ENCODE measurements around the gene MEGF6.

Gene MEGF6

GRCh38 chr1:3475839-3476573, 135.3 kb downstream of the MEGF6 start:
- no peak for DNase-seq (ENCODE audit: low spot score)
- in situ Hi-C loops (cut with MboI; ENCODE audit: low sequenced_read_pairs, unreplicated experiment) = no loop called here
- no peak for TF ChIP-seq CTCF (IDR thresholded peaks at IDR 0.05; ENCODE audit: borderline replicate concordance, control extremely low read depth, extremely low read depth, insufficient read depth, missing control alignments)

- in situ Hi-C loops (cut with MboI; ENCODE audit: low sequenced_read_pairs, unreplicated experiment) = no loop called here
- no peak for TF ChIP-seq CTCF (IDR thresholded peaks at IDR 0.05; ENCODE audit: borderline replicate concordance, control extremely low read depth, extremely low read depth, insufficient read depth, missing control alignments)
- no peak for DNase-seq (ENCODE audit: low spot score)
Measured at GRCh38 chr1:3474421-3474820, 136.9 kb downstream of the MEGF6 start.

- no peak for TF ChIP-seq CTCF (IDR thresholded peaks at IDR 0.05; ENCODE audit: borderline replicate concordance, control extremely low read depth, extremely low read depth, insufficient read depth, missing control alignments)
- in situ Hi-C loops (cut with MboI; ENCODE audit: low sequenced_read_pairs, unreplicated experiment) = no loop called here
- no peak for DNase-seq (ENCODE audit: low spot score)
Measured at GRCh38 chr1:3474016-3474415, 137.3 kb downstream of the MEGF6 start.

GRCh38 chr1:3473381-3473844, 137.9 kb downstream of the MEGF6 start:
- in situ Hi-C loops (cut with MboI; ENCODE audit: low sequenced_read_pairs, unreplicated experiment) = no loop called here
- DNase-seq (ENCODE audit: low spot score) = no peak

GRCh38 chr1:3472906-3473305, 138.4 kb downstream of the MEGF6 start:
- DNase-seq (ENCODE audit: low spot score) = no peak
- TF ChIP-seq CTCF (IDR thresholded peaks at IDR 0.05; ENCODE audit: borderline replicate concordance, control extremely low read depth, extremely low read depth, insufficient read depth, missing control alignments) = no peak
- in situ Hi-C loops (cut with MboI; ENCODE audit: low sequenced_read_pairs, unreplicated experiment) = no loop called here

More at GRCh38 chr1:3473381-3473844, 137.9 kb downstream of the MEGF6 start:
- no peak for TF ChIP-seq CTCF (IDR thresholded peaks at IDR 0.05; ENCODE audit: borderline replicate concordance, control extremely low read depth, extremely low read depth, insufficient read depth, missing control alignments)

- DNase-seq (ENCODE audit: low spot score) = no peak
- TF ChIP-seq CTCF (IDR thresholded peaks at IDR 0.05; ENCODE audit: borderline replicate concordance, control extremely low read depth, extremely low read depth, insufficient read depth, missing control alignments) = no peak
- in situ Hi-C loops (cut with MboI; ENCODE audit: low sequenced_read_pairs, unreplicated experiment) = no loop called here
Measured at GRCh38 chr1:3472088-3472850, 139.0 kb downstream of the MEGF6 start.
